Measurements from ENCODE around the gene SRSF4.

- TF ChIP-seq, protein P1, sequence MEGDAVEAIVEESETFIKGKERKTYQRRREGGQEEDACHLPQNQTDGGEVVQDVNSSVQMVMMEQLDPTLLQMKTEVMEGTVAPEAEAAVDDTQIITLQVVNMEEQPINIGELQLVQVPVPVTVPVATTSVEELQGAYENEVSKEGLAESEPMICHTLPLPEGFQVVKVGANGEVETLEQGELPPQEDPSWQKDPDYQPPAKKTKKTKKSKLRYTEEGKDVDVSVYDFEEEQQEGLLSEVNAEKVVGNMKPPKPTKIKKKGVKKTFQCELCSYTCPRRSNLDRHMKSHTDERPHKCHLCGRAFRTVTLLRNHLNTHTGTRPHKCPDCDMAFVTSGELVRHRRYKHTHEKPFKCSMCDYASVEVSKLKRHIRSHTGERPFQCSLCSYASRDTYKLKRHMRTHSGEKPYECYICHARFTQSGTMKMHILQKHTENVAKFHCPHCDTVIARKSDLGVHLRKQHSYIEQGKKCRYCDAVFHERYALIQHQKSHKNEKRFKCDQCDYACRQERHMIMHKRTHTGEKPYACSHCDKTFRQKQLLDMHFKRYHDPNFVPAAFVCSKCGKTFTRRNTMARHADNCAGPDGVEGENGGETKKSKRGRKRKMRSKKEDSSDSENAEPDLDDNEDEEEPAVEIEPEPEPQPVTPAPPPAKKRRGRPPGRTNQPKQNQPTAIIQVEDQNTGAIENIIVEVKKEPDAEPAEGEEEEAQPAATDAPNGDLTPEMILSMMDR (IDR thresholded peaks at IDR 0.05; ENCODE audit: low read length): no peak
- no peak for TF ChIP-seq EZH2 (optimal IDR thresholded peaks at IDR 0.05; ENCODE audit: low read depth, low read length)
Measured at GRCh38 chr1:29202053-29202452, 20.4 kb upstream of the SRSF4 start.

All from MM.1S (cell line).